SK-N-SH (cell line): Measurements from ENCODE around the gene ATP2C1. TPM values are rescaled to one million over a fixed set of nuclear protein-coding genes. Genes with fewer than 3 reads are reported as not detected.

ENCODE experiments used
- CTCF ChIA-PET: fragments of 300-600, 350-600 bp; formaldehyde crosslinking; extraction: SDS; loops from one replicate; lab custom pipeline; 2021; lab: Yijun Ruan, JAX
- POLR2A ChIA-PET: fragments of 350-600 bp; sonication (Branson Sonifier 250); formaldehyde crosslinking; extraction: SDS; loops from one replicate; lab custom pipeline; 2020; ENCODE audit warnings: antibody characterized with exemption, inconsistent platforms; lab: Yijun Ruan, JAX
- DNase-seq: peaks from one replicate; pipeline ENCODE4 v3.0.0; 2012
- H2AFZ ChIP-seq: fragments of 200-600 bp; sonication (generic); 2 replicates; pipeline ENCODE4 v1.8.1; 2016; ENCODE audit warnings: antibody characterized with exemption, mild to moderate bottlenecking, low read depth
- H3F3A ChIP-seq: fragments of 200-600 bp; sonication (generic); replicated peaks from 2 replicates; pipeline ENCODE3; 2016; ENCODE audit warnings: antibody characterized with exemption, mild to moderate bottlenecking; ENCODE audit not compliant: insufficient read depth
- H3K27ac ChIP-seq, 2 experiments: fragments of 200-500 bp in 1 of 2; fragments of 200-600 bp in 1 of 2; sonication (Bioruptor generic) in 1 of 2; sonication (generic), shearing (Covaris generic) in 1 of 2; 2 replicates each; pipeline versions ENCODE4 v1.5.1 to v1.6.1; 2014 to 2016; ENCODE audit warnings: low read depth in 2 of 2, inconsistent platforms in 1 of 2, low read length in 1 of 2, mild to moderate bottlenecking in 1 of 2, mixed read lengths in 1 of 2
- H3K27me3 ChIP-seq: fragments of 200-600 bp; sonication (generic), shearing (Covaris generic); 2 replicates; pipeline ENCODE4 v1.6.1; 2016; ENCODE audit warnings: mixed run types; ENCODE audit not compliant: insufficient read depth
- H3K36me3 ChIP-seq, 2 experiments: fragments of 200-500 bp in 1 of 2; fragments of 200-600 bp in 1 of 2; sonication (Bioruptor generic) in 1 of 2; sonication (generic) in 1 of 2; replicated peaks in 1 of 2; 2 replicates each; pipeline versions ENCODE3 to v1.5.1; 2014 to 2016; ENCODE audit warnings: low read length in 1 of 2, mild to moderate bottlenecking in 1 of 2; ENCODE audit not compliant: insufficient read depth in 2 of 2, control insufficient read depth in 1 of 2
- H3K4me1 ChIP-seq, 2 experiments: fragments of 200-500 bp in 1 of 2; fragments of 200-600 bp in 1 of 2; sonication (Bioruptor generic) in 1 of 2; sonication (generic), shearing (Covaris generic) in 1 of 2; 2 replicates each; pipeline versions ENCODE4 v1.5.1 to v1.6.1; 2014 to 2016; ENCODE audit warnings: low read depth in 1 of 2, low read length in 1 of 2, mixed run types in 1 of 2; ENCODE audit not compliant: insufficient read depth in 2 of 2, control insufficient read depth in 1 of 2
- H3K4me2 ChIP-seq: fragments of 200-600 bp; sonication (generic), shearing (Covaris generic); 2 replicates; pipeline ENCODE4 v1.6.1; 2017; ENCODE audit warnings: mixed run types
- H3K4me3 ChIP-seq, 2 experiments: fragments of 200-500 bp in 1 of 2; fragments of 200-600 bp in 1 of 2; sonication (Bioruptor generic) in 1 of 2; sonication (generic), shearing (Covaris generic) in 1 of 2; 2 replicates each; pipeline versions ENCODE4 v1.5.1 to v1.8.1; 2014 to 2016; ENCODE audit warnings: low read depth in 2 of 2, inconsistent platforms in 1 of 2, low read length in 1 of 2, mild to moderate bottlenecking in 1 of 2, mixed read lengths in 1 of 2, moderate library complexity in 1 of 2
- H3K79me2 ChIP-seq: fragments of 200-600 bp; sonication (generic); 2 replicates; pipeline ENCODE4 v1.8.1; 2017; ENCODE audit warnings: mild to moderate bottlenecking; ENCODE audit not compliant: insufficient read depth
- H3K9ac ChIP-seq: fragments of 200-600 bp; sonication (generic); 2 replicates; pipeline ENCODE4 v1.6.1; 2017; ENCODE audit warnings: mixed run types
- H3K9me2 ChIP-seq: fragments of 200-600 bp; sonication (generic); 2 replicates; pipeline ENCODE4 v1.6.1; 2017; ENCODE audit warnings: mixed run types
- H3K9me3 ChIP-seq: fragments of 200-600 bp; sonication (generic); 2 replicates; pipeline ENCODE4 v1.6.1; 2017; ENCODE audit warnings: mixed run types, mild to moderate bottlenecking, moderate library complexity
- H4K20me1 ChIP-seq: fragments of 200-600 bp; sonication (generic); 2 replicates; pipeline ENCODE4 v1.6.1; 2017; ENCODE audit warnings: mild to moderate bottlenecking, mixed run types; ENCODE audit not compliant: insufficient read depth
- EZH2phosphoT487 ChIP-seq: fragments of 200-600 bp; sonication (generic); IDR thresholded peaks from 2 replicates; pipeline ENCODE4 v1.6.1; 2017; ENCODE audit warnings: low read depth, mixed run types, mild to moderate bottlenecking, antibody characterized with exemption, moderate library complexity, borderline replicate concordance
- FOXM1 ChIP-seq: IDR thresholded peaks from 2 replicates; pipeline ENCODE4 v1.4.0; 2012; ENCODE audit warnings: low read depth, mild to moderate bottlenecking
- JUND ChIP-seq: IDR thresholded peaks from 2 replicates; pipeline ENCODE4 v1.4.0; 2012
- MEF2A ChIP-seq: IDR thresholded peaks from 2 replicates; pipeline ENCODE4 v1.4.0; 2012; ENCODE audit warnings: low read depth, borderline replicate concordance
- MXI1 ChIP-seq: IDR thresholded peaks from 2 replicates; pipeline ENCODE4 v1.6.1; 2012; ENCODE audit warnings: mild to moderate bottlenecking, low read depth, low read length, improper control_type of control experiment
- NRF1 ChIP-seq: IDR thresholded peaks from 2 replicates; pipeline ENCODE4 v1.6.1; 2012; ENCODE audit warnings: low read depth, mild to moderate bottlenecking, low read length
- POLR2AphosphoS5 ChIP-seq: IDR thresholded peaks from 2 replicates; pipeline ENCODE4 v1.6.1; 2012; ENCODE audit warnings: low read depth, low read length
- RXRA ChIP-seq: IDR thresholded peaks from 2 replicates; pipeline ENCODE4 v1.4.0; 2012; ENCODE audit warnings: low read depth, mild to moderate bottlenecking, borderline replicate concordance
- SIN3A ChIP-seq: IDR thresholded peaks from 2 replicates; pipeline ENCODE4 v1.6.1; 2012; ENCODE audit warnings: low read depth, mild to moderate bottlenecking, low read length, moderate library complexity, borderline replicate concordance
- SMC3 ChIP-seq: IDR thresholded peaks from 2 replicates; pipeline ENCODE4 v1.6.1; 2012; ENCODE audit warnings: low read depth, low read length, improper control_type of control experiment
- TAF1 ChIP-seq: IDR thresholded peaks from 2 replicates; pipeline ENCODE4 v1.6.1; 2012; ENCODE audit warnings: low read depth, mild to moderate bottlenecking, low read length, moderate library complexity, borderline replicate concordance
- TCF12 ChIP-seq: IDR thresholded peaks from 2 replicates; pipeline ENCODE4 v1.4.0; 2012
- TEAD4 ChIP-seq: IDR thresholded peaks from 2 replicates; pipeline ENCODE4 v1.4.0; 2012; ENCODE audit warnings: mild to moderate bottlenecking, borderline replicate concordance; ENCODE audit not compliant: insufficient read depth
- YY1 ChIP-seq: IDR thresholded peaks from 2 replicates; pipeline ENCODE4 v1.4.0; 2012; ENCODE audit warnings: low read depth, mild to moderate bottlenecking
- WGBS: methylation state at CpG from one replicate; pipeline ENCODE4 v1.1.6; 2017; ENCODE audit warnings: low lambda C conversion rate; 5-methylcytosine and 5-hydroxymethylcytosine counted together
- polyA plus RNA-seq, 3 experiments: library from polyadenylated mRNA; depleted of rRNA; stranded (reverse); fragments of >200 nt; gene quantifications; 2 replicates each; pipeline ENCODE4 v1.2.3, GENCODE V29; 2012
- TF ChIP-seq, protein P1 (sequence below): IDR thresholded peaks from 2 replicates; pipeline ENCODE4 v1.6.1; 2012; ENCODE audit warnings: mild to moderate bottlenecking, low read depth, low read length, moderate library complexity
- TF ChIP-seq, protein P2 (sequence below): IDR thresholded peaks from 2 replicates; pipeline ENCODE4 v1.4.0; 2012; ENCODE audit warnings: low read depth
- TF ChIP-seq, protein P3 (sequence below): IDR thresholded peaks from 2 replicates; pipeline ENCODE4 v1.4.0; 2012; ENCODE audit warnings: low read depth, borderline replicate concordance
- TF ChIP-seq, protein P4 (sequence below): fragments of 150-350 bp; IDR thresholded peaks from 2 replicates; pipeline ENCODE4 v1.6.1; 2017; ENCODE audit warnings: antibody characterized with exemption, low read length, low read depth, borderline replicate concordance
- TF ChIP-seq, protein P5 (sequence below): fragments of 200-600 bp; sonication (generic); IDR thresholded peaks from 2 replicates; pipeline ENCODE4 v1.6.1; 2017; ENCODE audit warnings: antibody characterized with exemption, mild to moderate bottlenecking, moderate library complexity
- TF ChIP-seq, protein P6 (sequence below): IDR thresholded peaks from 2 replicates; pipeline ENCODE4; 2012

ATP2C1 gene
- polyA plus RNA-seq, 1 of the 3 experiments (the other 2 are of a cell fraction), result 35.6 TPM

DNA sequence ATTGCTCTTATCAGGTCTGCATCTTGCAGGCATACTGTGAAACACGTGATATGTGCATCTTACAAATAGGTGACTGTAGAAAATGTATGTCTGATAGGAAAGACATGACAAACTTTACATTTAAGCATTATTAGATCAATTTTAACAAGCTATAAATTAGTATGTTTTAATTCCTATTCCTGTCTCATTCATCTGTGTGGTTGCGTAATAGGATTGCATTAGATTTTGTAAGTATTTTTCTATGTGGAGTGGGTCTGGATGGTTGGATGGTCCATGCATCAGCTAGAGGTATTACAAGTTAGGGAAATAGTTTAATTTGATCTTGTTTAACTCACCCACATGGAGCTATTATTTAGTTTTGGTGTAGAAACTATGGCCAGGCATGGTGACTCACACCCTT, 113.9 kb downstream of the ATP2C1 start:
- Histone ChIP-seq H3K9me3 (no peaks in the 10 kb centered on the region), H3K27me3 (no peaks in the 10 kb centered on the region), H3K9ac (no peak overlapping the region), H3F3A (no peaks in the 10 kb centered on the region), H3K4me2 (no peak overlapping the region), H3K27ac (no peak overlapping the region), H3K79me2 (no peaks in the 10 kb centered on the region), H3K4me1 (no peaks in the 10 kb centered on the region), H2AFZ (no peak overlapping the region), H3K9me2 (no peaks in the 10 kb centered on the region), H3K36me3 (peaks cover 38 to 50% of the 10 kb centered on the region in 2 experiments), H3K4me3 (no peak overlapping the region), H4K20me1 (no peaks in the 10 kb centered on the region)
- CTCF ChIA-PET, result interaction anchor here (0.6 kb wide), 1 partner anchor 322 kb away, joined by 3 read pairs; no protein-coding TSS in a partner anchor
- DNase-seq, result no peak
- POLR2A ChIA-PET, result no interaction called here
- WGBS, result 100% methylated on average over 2 of the region's 2 CpGs
- TF ChIP-seq, protein P1, sequence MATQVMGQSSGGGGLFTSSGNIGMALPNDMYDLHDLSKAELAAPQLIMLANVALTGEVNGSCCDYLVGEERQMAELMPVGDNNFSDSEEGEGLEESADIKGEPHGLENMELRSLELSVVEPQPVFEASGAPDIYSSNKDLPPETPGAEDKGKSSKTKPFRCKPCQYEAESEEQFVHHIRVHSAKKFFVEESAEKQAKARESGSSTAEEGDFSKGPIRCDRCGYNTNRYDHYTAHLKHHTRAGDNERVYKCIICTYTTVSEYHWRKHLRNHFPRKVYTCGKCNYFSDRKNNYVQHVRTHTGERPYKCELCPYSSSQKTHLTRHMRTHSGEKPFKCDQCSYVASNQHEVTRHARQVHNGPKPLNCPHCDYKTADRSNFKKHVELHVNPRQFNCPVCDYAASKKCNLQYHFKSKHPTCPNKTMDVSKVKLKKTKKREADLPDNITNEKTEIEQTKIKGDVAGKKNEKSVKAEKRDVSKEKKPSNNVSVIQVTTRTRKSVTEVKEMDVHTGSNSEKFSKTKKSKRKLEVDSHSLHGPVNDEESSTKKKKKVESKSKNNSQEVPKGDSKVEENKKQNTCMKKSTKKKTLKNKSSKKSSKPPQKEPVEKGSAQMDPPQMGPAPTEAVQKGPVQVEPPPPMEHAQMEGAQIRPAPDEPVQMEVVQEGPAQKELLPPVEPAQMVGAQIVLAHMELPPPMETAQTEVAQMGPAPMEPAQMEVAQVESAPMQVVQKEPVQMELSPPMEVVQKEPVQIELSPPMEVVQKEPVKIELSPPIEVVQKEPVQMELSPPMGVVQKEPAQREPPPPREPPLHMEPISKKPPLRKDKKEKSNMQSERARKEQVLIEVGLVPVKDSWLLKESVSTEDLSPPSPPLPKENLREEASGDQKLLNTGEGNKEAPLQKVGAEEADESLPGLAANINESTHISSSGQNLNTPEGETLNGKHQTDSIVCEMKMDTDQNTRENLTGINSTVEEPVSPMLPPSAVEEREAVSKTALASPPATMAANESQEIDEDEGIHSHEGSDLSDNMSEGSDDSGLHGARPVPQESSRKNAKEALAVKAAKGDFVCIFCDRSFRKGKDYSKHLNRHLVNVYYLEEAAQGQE, result no peak
- TF ChIP-seq, protein P2, sequence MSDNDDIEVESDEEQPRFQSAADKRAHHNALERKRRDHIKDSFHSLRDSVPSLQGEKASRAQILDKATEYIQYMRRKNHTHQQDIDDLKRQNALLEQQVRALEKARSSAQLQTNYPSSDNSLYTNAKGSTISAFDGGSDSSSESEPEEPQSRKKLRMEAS, result no peak
- TF ChIP-seq, protein P3, sequence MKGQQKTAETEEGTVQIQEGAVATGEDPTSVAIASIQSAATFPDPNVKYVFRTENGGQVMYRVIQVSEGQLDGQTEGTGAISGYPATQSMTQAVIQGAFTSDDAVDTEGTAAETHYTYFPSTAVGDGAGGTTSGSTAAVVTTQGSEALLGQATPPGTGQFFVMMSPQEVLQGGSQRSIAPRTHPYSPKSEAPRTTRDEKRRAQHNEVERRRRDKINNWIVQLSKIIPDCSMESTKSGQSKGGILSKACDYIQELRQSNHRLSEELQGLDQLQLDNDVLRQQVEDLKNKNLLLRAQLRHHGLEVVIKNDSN, result no peak
- no peak for TF ChIP-seq FOXM1

DNA sequence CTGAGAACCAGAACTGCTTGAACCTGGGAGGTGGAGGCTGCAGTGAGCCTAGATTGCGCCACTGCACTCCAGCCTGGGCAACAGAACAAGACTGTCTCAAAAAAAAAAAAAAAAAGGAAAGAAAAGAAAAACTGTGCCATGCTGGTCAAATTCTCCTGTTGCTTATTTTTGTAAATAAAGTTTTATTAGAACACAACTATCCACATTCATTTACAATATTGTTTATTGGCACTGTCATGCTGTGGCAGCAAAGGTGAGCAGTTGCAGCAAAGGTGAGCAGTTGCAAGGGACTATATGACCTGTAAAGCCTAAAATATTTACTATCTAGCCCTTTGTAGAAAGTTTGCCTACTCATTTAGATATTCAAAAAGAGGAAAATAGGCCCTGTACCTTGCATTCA, 114.4 kb downstream of the ATP2C1 start:
- 93% methylated on average over 1 of the region's 1 CpG for WGBS

More for the DNA sequence above, 114.4 kb downstream of the ATP2C1 start:
- H3K4me3 ChIP-seq, result no peak overlapping the region
- H3K9me2 ChIP-seq, result no peaks in the 10 kb centered on the region
- no peaks in the 10 kb centered on the region for H3F3A ChIP-seq
- H3K36me3 ChIP-seq, result peaks cover 43 to 51% of the 10 kb centered on the region in 2 experiments
- H3K9me3 ChIP-seq, result no peaks in the 10 kb centered on the region
- no peaks in the 10 kb centered on the region for H3K79me2 ChIP-seq
- H2AFZ ChIP-seq, result no peak overlapping the region
- H4K20me1 ChIP-seq, result no peaks in the 10 kb centered on the region
- H3K9ac ChIP-seq, result no peak overlapping the region
- ChIA-PET POLR2A (no interaction called here), CTCF (no interaction called here)
- H3K27me3 ChIP-seq, result no peaks in the 10 kb centered on the region
- H3K4me2 ChIP-seq, result no peak overlapping the region
- no peak for TF ChIP-seq TEAD4
- TF ChIP-seq FOXM1, result no peak
- TF ChIP-seq, protein P2, result no peak
- TF ChIP-seq MXI1, result no peak
- TF ChIP-seq NRF1, result no peak
- TF ChIP-seq, protein P4, sequence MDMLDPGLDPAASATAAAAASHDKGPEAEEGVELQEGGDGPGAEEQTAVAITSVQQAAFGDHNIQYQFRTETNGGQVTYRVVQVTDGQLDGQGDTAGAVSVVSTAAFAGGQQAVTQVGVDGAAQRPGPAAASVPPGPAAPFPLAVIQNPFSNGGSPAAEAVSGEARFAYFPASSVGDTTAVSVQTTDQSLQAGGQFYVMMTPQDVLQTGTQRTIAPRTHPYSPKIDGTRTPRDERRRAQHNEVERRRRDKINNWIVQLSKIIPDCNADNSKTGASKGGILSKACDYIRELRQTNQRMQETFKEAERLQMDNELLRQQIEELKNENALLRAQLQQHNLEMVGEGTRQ, result no peak
- TF ChIP-seq POLR2AphosphoS5, result no peak
- TF ChIP-seq, protein P5, sequence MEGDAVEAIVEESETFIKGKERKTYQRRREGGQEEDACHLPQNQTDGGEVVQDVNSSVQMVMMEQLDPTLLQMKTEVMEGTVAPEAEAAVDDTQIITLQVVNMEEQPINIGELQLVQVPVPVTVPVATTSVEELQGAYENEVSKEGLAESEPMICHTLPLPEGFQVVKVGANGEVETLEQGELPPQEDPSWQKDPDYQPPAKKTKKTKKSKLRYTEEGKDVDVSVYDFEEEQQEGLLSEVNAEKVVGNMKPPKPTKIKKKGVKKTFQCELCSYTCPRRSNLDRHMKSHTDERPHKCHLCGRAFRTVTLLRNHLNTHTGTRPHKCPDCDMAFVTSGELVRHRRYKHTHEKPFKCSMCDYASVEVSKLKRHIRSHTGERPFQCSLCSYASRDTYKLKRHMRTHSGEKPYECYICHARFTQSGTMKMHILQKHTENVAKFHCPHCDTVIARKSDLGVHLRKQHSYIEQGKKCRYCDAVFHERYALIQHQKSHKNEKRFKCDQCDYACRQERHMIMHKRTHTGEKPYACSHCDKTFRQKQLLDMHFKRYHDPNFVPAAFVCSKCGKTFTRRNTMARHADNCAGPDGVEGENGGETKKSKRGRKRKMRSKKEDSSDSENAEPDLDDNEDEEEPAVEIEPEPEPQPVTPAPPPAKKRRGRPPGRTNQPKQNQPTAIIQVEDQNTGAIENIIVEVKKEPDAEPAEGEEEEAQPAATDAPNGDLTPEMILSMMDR, result no peak
- no peak for TF ChIP-seq TCF12
- TF ChIP-seq JUND, result no peak
- no peak for TF ChIP-seq TAF1
- TF ChIP-seq EZH2phosphoT487, result no peak
- TF ChIP-seq SMC3, result no peak
- no peak for TF ChIP-seq RXRA
- TF ChIP-seq YY1, result no peak
- no peak for TF ChIP-seq SIN3A
- TF ChIP-seq, protein P6, sequence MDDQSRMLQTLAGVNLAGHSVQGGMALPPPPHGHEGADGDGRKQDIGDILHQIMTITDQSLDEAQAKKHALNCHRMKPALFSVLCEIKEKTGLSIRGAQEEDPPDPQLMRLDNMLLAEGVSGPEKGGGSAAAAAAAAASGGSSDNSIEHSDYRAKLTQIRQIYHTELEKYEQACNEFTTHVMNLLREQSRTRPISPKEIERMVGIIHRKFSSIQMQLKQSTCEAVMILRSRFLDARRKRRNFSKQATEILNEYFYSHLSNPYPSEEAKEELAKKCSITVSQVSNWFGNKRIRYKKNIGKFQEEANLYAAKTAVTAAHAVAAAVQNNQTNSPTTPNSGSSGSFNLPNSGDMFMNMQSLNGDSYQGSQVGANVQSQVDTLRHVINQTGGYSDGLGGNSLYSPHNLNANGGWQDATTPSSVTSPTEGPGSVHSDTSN, result no peak
- no peak for TF ChIP-seq MEF2A
- no peaks in the 10 kb centered on the region for H3K4me1 ChIP-seq
- no peak for DNase-seq
- H3K27ac ChIP-seq, result no peak overlapping the region
